Osteocyte (in vitro differentiated cells): ENCODE measurements around the gene LRRN3. TPM values are rescaled to one million over a fixed set of nuclear protein-coding genes. Genes with fewer than 3 reads are reported as not detected.

Source experiments
- DNase-seq: peaks from one replicate; pipeline ENCODE4 v3.0.0; 2021; ENCODE audit warnings: mixed read lengths; ENCODE audit not compliant: unreplicated experiment; ENCODE audit errors: extremely low spot score
- H3K27ac Mint-ChIP-seq: one replicate; pipeline ENCODE4 v1.8.0; 2021; ENCODE audit warnings: mild to moderate bottlenecking, mixed read lengths; ENCODE audit not compliant: unreplicated experiment
- H3K27me3 Mint-ChIP-seq: one replicate; pipeline ENCODE4 v1.8.0; 2021; ENCODE audit warnings: mixed read lengths; ENCODE audit not compliant: unreplicated experiment
- H3K36me3 Mint-ChIP-seq: one replicate; pipeline ENCODE4 v1.8.0; 2021; ENCODE audit warnings: mixed read lengths; ENCODE audit not compliant: unreplicated experiment
- H3K4me1 Mint-ChIP-seq: one replicate; pipeline ENCODE4 v1.8.0; 2021; ENCODE audit warnings: mixed read lengths; ENCODE audit not compliant: unreplicated experiment
- H3K4me3 Mint-ChIP-seq: one replicate; pipeline ENCODE4 v1.8.0; 2021; ENCODE audit warnings: mild to moderate bottlenecking, moderate library complexity, mixed read lengths; ENCODE audit not compliant: unreplicated experiment
- H3K9me3 Mint-ChIP-seq: one replicate; pipeline ENCODE4 v1.8.0; 2021; ENCODE audit warnings: mixed read lengths; ENCODE audit not compliant: unreplicated experiment
- CTCF ChIP-seq: fragments of 200-600 bp; sonication (generic); IDR thresholded peaks from 2 replicates; pipeline ENCODE4 v1.5.0; 2021; ENCODE audit warnings: antibody characterized with exemption, mild to moderate bottlenecking, moderate library complexity
- total RNA-seq: library from RNA; stranded (reverse); gene quantifications from 2 replicates; pipeline ENCODE4 v1.2.1, GENCODE V29; 2021

The LRRN3 gene
- total RNA-seq, 1 donor from 2014 or later, result 0.56 TPM

- H3K4me3 Mint-ChIP-seq, result no peak overlapping the region
- peaks cover 33% of the 10 kb centered on the region for H3K4me1 Mint-ChIP-seq
- H3K9me3 Mint-ChIP-seq, result no peaks in the 10 kb centered on the region
- H3K27ac Mint-ChIP-seq, result peak overlapping the region; percentile 59
- no peaks in the 10 kb centered on the region for H3K36me3 Mint-ChIP-seq
- no peaks in the 10 kb centered on the region for H3K27me3 Mint-ChIP-seq
- TF ChIP-seq CTCF, result no peak
- no peak for DNase-seq
These were observed 9.2 kb upstream of the LRRN3 start for GRCh38 chr7:111081546-111082267.

- H3K36me3 Mint-ChIP-seq, result no peaks in the 10 kb centered on the region
- TF ChIP-seq CTCF, result no peak
- no peaks in the 10 kb centered on the region for H3K9me3 Mint-ChIP-seq
- peak overlapping the region; percentile 4 for H3K4me3 Mint-ChIP-seq
- H3K27me3 Mint-ChIP-seq, result no peaks in the 10 kb centered on the region
- DNase-seq, result no peak
- peak overlapping the region; percentile 59 for H3K27ac Mint-ChIP-seq
- H3K4me1 Mint-ChIP-seq, result peaks cover 33% of the 10 kb centered on the region
These were observed 8.6 kb upstream of the LRRN3 start for GRCh38 chr7:111082351-111082750.

GRCh38 chr7:111083413-111083812, 7.5 kb upstream of the LRRN3 start:
- Mint-ChIP-seq H3K9me3 (no peaks in the 10 kb centered on the region), H3K4me3 (peak overlapping the region; percentile 15), H3K27me3 (no peaks in the 10 kb centered on the region), H3K4me1 (peaks cover 33% of the 10 kb centered on the region), H3K36me3 (no peaks in the 10 kb centered on the region), H3K27ac (peak overlapping the region; percentile 59)
- no peak for DNase-seq
- TF ChIP-seq CTCF, result no peak

GRCh38 chr7:111085356-111085755, 5.6 kb upstream of the LRRN3 start:
- Mint-ChIP-seq H3K4me1 (peaks cover 33% of the 10 kb centered on the region), H3K9me3 (no peaks in the 10 kb centered on the region), H3K36me3 (no peaks in the 10 kb centered on the region), H3K4me3 (no peak overlapping the region), H3K27ac (no peak overlapping the region), H3K27me3 (no peaks in the 10 kb centered on the region)
- DNase-seq, result no peak
- no peak for TF ChIP-seq CTCF

GRCh38 chr7:111086532-111086931, 4.4 kb upstream of the LRRN3 start:
- peaks cover 39% of the 10 kb centered on the region for H3K4me1 Mint-ChIP-seq
- no peaks in the 10 kb centered on the region for H3K36me3 Mint-ChIP-seq

More at GRCh38 chr7:111086532-111086931, 4.4 kb upstream of the LRRN3 start:
- Mint-ChIP-seq H3K4me3 (no peak overlapping the region), H3K27me3 (peaks cover under 1% of the 10 kb centered on the region), H3K9me3 (no peaks in the 10 kb centered on the region), H3K27ac (no peak overlapping the region)
- DNase-seq, result no peak
- no peak for TF ChIP-seq CTCF
